Hepatocyte (in vitro differentiated cells): ENCODE measurements around the gene LCE1F. TPM values are rescaled to one million over a fixed set of nuclear protein-coding genes. Genes with fewer than 3 reads are reported as not detected.

Experiments used
- DNase-seq: peaks from one replicate; pipeline ENCODE4 v3.0.0-alpha.2; 2016; ENCODE audit warnings: low spot score
- H2AFZ ChIP-seq: fragments of 200-600 bp; sonication (generic); 2 replicates; pipeline ENCODE4 v1.6.0; 2016; ENCODE audit warnings: antibody characterized with exemption, mild to moderate bottlenecking
- H3K27ac ChIP-seq: fragments of 200-600 bp; sonication (generic); 2 replicates; pipeline ENCODE4 v1.5.1; 2016; ENCODE audit warnings: mild to moderate bottlenecking
- H3K27me3 ChIP-seq: fragments of 200-600 bp; sonication (generic); 2 replicates; pipeline ENCODE4 v1.6.1; 2016
- H3K36me3 ChIP-seq: fragments of 200-600 bp; sonication (generic); replicated peaks from 2 replicates; pipeline ENCODE4 v1.5.1; 2016; ENCODE audit warnings: low read depth; ENCODE audit not compliant: insufficient read depth
- H3K4me1 ChIP-seq: fragments of 200-600 bp; sonication (generic); 2 replicates; pipeline ENCODE4 v1.5.1; 2016; ENCODE audit warnings: mild to moderate bottlenecking, moderate library complexity; ENCODE audit not compliant: insufficient read depth
- H3K4me2 ChIP-seq: fragments of 200-600 bp; sonication (generic); 2 replicates; pipeline ENCODE4 v1.6.0; 2016
- H3K4me3 ChIP-seq: fragments of 200-600 bp; sonication (generic); 2 replicates; pipeline ENCODE4 v1.5.1; 2016; ENCODE audit warnings: mild to moderate bottlenecking
- H3K79me2 ChIP-seq: fragments of 200-600 bp; sonication (generic); 2 replicates; pipeline ENCODE4 v1.6.0; 2017; ENCODE audit warnings: mild to moderate bottlenecking
- H3K9me2 ChIP-seq: fragments of 200-600 bp; sonication (generic); replicated peaks from 2 replicates; pipeline ENCODE4 v1.6.0; 2017; ENCODE audit warnings: mild to moderate bottlenecking; ENCODE audit not compliant: insufficient read depth
- H3K9me3 ChIP-seq: fragments of 200-600 bp; sonication (generic); 2 replicates; pipeline ENCODE4 v1.5.1; 2016; ENCODE audit warnings: low read depth, mild to moderate bottlenecking
- H4K20me1 ChIP-seq: fragments of 200-600 bp; sonication (generic); 2 replicates; pipeline ENCODE4 v1.6.0; 2016; ENCODE audit warnings: mild to moderate bottlenecking; ENCODE audit not compliant: insufficient read depth, poor library complexity, severe bottlenecking
- CTCF ChIP-seq: fragments of 200-600 bp; sonication (generic); IDR thresholded peaks from 2 replicates; pipeline ENCODE4 v1.5.1; 2016; ENCODE audit warnings: antibody characterized with exemption, mild to moderate bottlenecking; ENCODE audit not compliant: poor library complexity
- EZH2 ChIP-seq: fragments of 200-600 bp; sonication (generic); IDR thresholded peaks from 2 replicates; pipeline ENCODE4 v1.6.1; 2016; ENCODE audit warnings: antibody characterized with exemption, mild to moderate bottlenecking, borderline replicate concordance
- EZH2phosphoT487 ChIP-seq: fragments of 200-600 bp; sonication (generic); IDR thresholded peaks from one replicate; pipeline ENCODE4 v1.6.1; 2018; ENCODE audit warnings: antibody characterized with exemption, mild to moderate bottlenecking, low read depth, moderate library complexity; ENCODE audit not compliant: unreplicated experiment, severe bottlenecking
- WGBS: methylation state at CpG from one replicate; pipeline ENCODE4 v1.1.6; 2016; ENCODE audit warnings: low lambda C conversion rate; ENCODE audit errors: missing lambda C conversion rate; 5-methylcytosine and 5-hydroxymethylcytosine counted together
- polyA plus RNA-seq: library from polyadenylated mRNA; unstranded; fragments of >200 nt; fragmentation: Nextera tagmentation; extraction: Ambion mirVana; gene quantifications from 2 replicates; pipeline ENCODE4 v1.2.1, GENCODE V29; 2016
- total RNA-seq: library from RNA; depleted of rRNA; stranded (reverse); fragments of >200 nt; gene quantifications from 2 replicates; pipeline ENCODE4 v1.2.3, GENCODE V29; 2014

LCE1F gene
- total and polyA plus RNA-seq, 2 experiments from 2014 or later, result not detected

DNA sequence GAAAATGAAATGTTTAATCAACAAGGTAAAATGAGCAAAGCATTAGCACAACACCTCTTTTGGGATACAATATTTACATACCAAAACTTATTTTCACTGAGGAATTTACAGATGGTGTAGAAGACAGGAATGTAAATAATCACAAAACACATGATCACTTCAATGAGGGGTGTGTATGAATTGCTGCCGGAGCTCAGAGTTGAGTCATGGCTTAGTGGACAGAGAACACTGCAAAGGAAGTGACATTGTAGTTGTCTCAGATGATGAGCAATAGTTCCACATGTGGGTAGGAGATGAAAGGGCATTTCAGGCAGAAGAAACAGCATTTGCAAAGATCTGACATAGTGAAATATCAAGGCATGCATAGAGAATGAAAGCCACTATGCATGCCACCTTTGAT is 22.7 kb upstream of the LCE1F start:
- Histone ChIP-seq H3K9me3 (no peaks in the 10 kb centered on the region), H3K4me3 (no peak overlapping the region), H4K20me1 (no peaks in the 10 kb centered on the region), H3K27me3 (no peaks in the 10 kb centered on the region), H3K79me2 (no peaks in the 10 kb centered on the region), H3K27ac (no peak overlapping the region), H3K9me2 (no peaks in the 10 kb centered on the region), H3K4me1 (no peaks in the 10 kb centered on the region), H3K36me3 (no peaks in the 10 kb centered on the region), H3K4me2 (no peak overlapping the region), H2AFZ (no peak overlapping the region)
- 81% methylated on average over 1 of the region's 1 CpG for WGBS
- TF ChIP-seq EZH2phosphoT487 (no peak), CTCF (no peak), EZH2 (no peak)
- DNase-seq, result no peak

GRCh38 chr1:152753586-152753985 is 21.4 kb upstream of the LCE1F start:
- H3K27me3 ChIP-seq, result no peaks in the 10 kb centered on the region
- no peaks in the 10 kb centered on the region for H3K79me2 ChIP-seq
- no peak for TF ChIP-seq EZH2phosphoT487
- TF ChIP-seq CTCF, result no peak
- TF ChIP-seq EZH2, result no peak
- no peak overlapping the region for H3K4me3 ChIP-seq
- H3K9me3 ChIP-seq, result no peaks in the 10 kb centered on the region
- no peaks in the 10 kb centered on the region for H4K20me1 ChIP-seq
- no peak overlapping the region for H3K4me2 ChIP-seq
- no peak overlapping the region for H3K27ac ChIP-seq
- no peaks in the 10 kb centered on the region for H3K9me2 ChIP-seq
- no peaks in the 10 kb centered on the region for H3K36me3 ChIP-seq
- no peak overlapping the region for H2AFZ ChIP-seq
- 10% methylated on average over 1 of the region's 1 CpG for WGBS
- no peak for DNase-seq
- no peaks in the 10 kb centered on the region for H3K4me1 ChIP-seq

- Histone ChIP-seq H3K27me3 (no peaks in the 10 kb centered on the region), H3K36me3 (no peaks in the 10 kb centered on the region), H3K79me2 (no peaks in the 10 kb centered on the region), H3K27ac (no peak overlapping the region), H3K9me2 (no peaks in the 10 kb centered on the region), H3K4me2 (no peak overlapping the region), H2AFZ (no peak overlapping the region), H3K9me3 (no peaks in the 10 kb centered on the region), H3K4me3 (no peak overlapping the region), H4K20me1 (no peaks in the 10 kb centered on the region), H3K4me1 (no peaks in the 10 kb centered on the region)
- no peak for TF ChIP-seq EZH2
- TF ChIP-seq EZH2phosphoT487, result no peak
- TF ChIP-seq CTCF, result no peak
- whole genome bisulfite sequencing, result 100% methylated on average over 1 of the region's 2 CpGs
- no peak for DNase-seq
These were observed 18.1 kb upstream of the LCE1F start for GRCh38 chr1:152756872-152757271.

DNA sequence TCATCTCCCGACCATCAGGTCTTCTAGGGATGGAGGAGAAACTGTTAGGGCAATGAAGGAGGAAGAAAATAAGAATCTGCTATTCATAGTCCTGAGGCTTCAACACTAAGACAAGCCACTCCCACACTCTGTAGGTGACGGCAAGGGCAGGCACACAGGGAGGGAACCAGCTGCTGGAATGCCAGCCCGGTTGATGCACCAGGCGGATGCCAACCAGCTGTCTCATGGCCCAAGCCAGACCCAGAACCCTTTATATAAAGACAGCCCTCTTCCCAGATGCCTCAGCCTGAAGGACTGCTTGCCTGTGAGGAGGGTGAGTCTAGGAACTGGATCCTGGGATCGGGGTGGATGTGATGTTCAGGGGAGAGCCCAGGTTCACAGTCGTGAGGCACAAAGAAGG is 17.2 kb upstream of the LCE1F start, which contains the start of gene KPRP:
TSS of gene KPRP (plus strand) at position 279 of the 400 bp plus-strand sequence. CDS start 1,564 bp downstream, outside the sequence.
- no peak for DNase-seq
- H3K79me2 ChIP-seq, result no peaks in the 10 kb centered on the region
- 81% methylated on average over 6 of the region's 6 CpGs for WGBS
- no peak for TF ChIP-seq EZH2
- TF ChIP-seq CTCF, result no peak
- no peak for TF ChIP-seq EZH2phosphoT487
- H3K4me2 ChIP-seq, result no peak within 1 kb of the TSS
- H3K27me3 ChIP-seq, result no peaks in the 10 kb centered on the region
- no peak within 1 kb of the TSS for H3K4me3 ChIP-seq
- no peak within 1 kb of the TSS for H2AFZ ChIP-seq
- no peaks in the 10 kb centered on the region for H3K36me3 ChIP-seq
- H3K9me2 ChIP-seq, result no peaks in the 10 kb centered on the region
- no peak within 1 kb of the TSS for H3K27ac ChIP-seq
- no peaks in the 10 kb centered on the region for H4K20me1 ChIP-seq
- H3K9me3 ChIP-seq, result no peaks in the 10 kb centered on the region
- H3K4me1 ChIP-seq, result no peaks in the 10 kb centered on the region
